NCI-H446 (cell line): Measurements from ENCODE around the gene SELENBP1.
A peak's percentile ranks its signal among the peaks of the same experiment; 100 is the strongest.
"Not testable (repeated sequence)": the region's sequence is repeated elsewhere in the genome, so short reads cannot be mapped to it uniquely, and the experiment has no call there.

Experiments used
- DNase-seq, 2 experiments: peaks; one replicate each; lab custom pipeline; 2025; lab: John Stamatoyannopoulos, UW

Gene SELENBP1

GRCh38 chr1:151377150-151377884 is 4.8 kb upstream of the SELENBP1 start:
- DNase-seq, result no peak

GRCh38 chr1:151373196-151373595 is 691 bp upstream of the SELENBP1 start:
- no peak for DNase-seq

- peak; percentile 52 to 92 for DNase-seq
These were observed 991 bp downstream of the SELENBP1 start for GRCh38 chr1:151371370-151372057.

- DNase-seq, result no peak
These were observed 2.1 kb downstream of the SELENBP1 start for GRCh38 chr1:151370211-151370911.

DNA sequence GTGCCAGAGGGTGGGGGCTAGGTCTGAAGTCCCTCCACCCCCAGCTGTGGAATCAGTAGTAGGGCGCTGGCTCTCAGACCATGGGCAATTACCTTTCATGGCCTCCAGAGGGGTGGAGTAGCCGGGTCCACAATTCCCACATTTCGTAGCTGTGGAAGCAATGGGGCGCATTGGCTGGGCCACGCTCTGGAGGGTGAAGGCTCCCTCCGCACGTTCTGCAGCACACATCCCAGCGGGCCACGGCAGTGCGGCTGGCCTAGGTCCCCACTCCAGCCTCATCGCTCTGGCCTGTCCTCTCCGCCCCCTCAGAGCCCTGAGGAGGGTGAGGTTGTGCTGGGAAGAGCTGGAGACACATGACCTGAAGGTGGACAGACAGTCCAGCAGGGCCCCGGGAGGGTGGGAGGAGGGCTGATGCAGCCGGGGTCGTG is 2.9 kb downstream of the SELENBP1 start:
- DNase-seq, result no peak

GRCh38 chr1:151369302-151369610 is 3.2 kb downstream of the SELENBP1 start:
- DNase-seq, result no peak

DNA sequence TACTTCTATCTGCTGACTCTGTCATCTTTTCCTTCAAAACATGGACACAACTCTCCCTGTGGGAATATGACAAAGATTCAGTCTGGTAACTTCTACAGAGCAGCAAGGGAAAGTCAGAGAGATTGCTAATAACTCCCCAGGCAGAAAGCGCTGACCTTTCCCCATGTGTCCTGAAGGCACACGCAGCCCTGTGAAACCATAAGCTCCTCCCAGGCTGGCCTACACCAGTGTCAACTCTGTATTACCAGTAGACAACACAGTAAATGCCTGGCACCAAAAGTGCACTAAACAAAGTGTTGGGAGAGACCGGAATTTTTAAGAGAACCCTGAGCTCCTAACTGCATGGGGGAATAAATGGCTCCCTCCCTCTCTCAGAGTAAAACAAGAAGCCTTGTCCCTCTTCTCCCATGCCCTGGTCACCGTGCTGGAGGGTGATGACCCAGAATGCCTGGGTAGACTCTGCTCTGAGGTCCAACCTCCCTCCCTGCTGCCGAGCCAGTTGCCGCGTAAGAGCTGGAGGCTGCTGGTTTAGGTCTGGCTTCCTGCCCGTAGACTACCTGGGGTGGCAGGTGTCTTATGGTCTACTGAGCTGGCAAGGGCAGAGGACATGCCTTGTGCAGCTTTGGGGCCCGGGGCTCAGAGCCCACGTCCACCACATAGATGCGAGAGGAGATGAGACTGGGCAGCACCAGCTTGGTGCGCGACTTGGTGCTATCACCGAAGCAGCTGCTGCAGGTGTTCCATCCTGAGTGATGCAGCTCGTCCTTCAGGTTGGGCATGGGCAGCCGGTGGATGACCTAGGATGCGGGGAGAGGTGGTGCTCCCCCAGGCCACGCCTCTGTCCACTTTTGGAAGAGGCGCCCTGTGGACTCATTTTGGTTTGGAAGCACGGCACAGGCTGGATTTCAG is 3.9 kb downstream of the SELENBP1 start:
- DNase-seq, result no peak

- no peak for DNase-seq
These were observed 4.7 kb downstream of the SELENBP1 start for GRCh38 chr1:151367658-151368392.

DNA sequence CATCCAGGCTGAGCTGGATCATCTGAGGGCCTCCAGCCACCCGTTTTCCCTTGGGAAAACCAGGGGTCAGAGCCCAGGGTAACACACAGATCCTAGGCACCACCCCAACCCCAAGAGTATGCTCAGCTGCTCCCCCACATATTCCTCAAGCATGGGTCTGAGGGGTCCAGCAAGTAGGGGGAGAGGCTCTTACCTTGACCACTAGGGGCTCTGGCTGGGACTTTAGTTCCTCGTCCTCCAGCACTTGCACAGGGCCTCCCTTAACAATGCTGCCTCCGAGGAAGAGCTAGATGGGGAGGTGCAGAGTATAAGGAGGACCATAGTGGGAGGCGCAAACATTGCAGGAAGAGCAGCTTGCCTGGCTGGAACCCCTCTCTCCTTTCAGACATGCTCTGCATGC is 7.5 kb downstream of the SELENBP1 start:
- no peak for DNase-seq

DNA sequence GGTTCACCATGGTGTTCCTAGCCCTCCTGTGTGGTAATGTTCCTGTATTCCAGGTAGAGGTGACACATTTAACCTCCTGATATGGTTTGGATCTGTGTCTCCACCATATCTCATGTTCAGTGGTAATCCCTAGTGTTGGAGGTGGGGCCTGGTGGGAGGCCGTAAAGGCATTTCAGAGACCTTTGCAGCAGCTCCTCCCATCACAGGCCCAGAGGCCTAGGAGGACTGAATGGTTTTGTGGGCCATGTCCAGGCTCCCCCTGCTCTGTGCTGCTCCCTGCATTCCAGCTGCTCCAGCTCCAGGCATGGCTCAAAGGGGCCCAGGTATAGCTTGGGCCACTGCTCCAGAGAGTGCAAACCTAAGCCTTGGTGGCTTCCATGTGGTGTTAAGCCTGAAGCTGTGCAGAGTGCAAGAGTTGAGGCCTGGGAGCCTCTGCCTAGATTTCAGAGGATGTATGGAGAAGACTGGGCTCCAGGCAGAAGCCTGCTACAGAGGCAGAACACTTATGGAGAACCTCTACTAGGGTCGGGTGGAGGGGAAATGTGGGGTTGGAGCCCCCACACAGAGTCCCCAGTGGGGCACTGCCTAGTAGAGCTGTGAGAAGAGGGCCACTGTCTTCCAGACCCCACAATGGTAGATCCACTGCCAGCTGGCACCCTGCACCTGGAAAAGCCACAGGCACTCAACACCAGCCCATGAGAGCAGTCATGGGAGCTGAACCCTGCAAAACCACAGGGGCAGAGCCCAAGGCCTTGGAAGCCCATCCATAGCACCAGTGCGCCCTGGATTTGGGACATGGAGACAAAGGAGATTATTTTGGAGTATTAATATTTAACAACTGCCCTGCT is 10.0 kb downstream of the SELENBP1 start:
- no peak for DNase-seq

DNA sequence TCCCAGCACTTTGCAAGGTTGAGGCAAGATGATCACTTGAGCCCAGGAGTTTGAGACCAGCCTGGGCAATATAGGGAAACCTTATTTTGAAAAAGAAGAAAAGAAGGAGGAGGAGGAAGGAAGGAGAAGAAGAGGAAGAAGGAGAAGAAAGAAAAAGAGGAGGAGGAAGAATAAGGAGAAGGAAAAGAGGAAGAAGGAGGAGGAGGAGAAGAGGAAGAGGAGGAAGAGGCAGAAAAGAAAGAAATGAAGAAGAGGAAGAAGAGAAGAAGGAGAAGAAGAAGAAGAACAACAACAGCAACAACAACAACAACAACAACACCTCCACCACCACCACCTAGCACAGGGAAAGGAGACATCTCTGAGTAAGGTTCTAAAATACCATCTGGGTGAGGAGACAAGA is 10.6 kb downstream of the SELENBP1 start:
- DNase-seq, result no peak

GRCh38 chr1:151356696-151357095 is 15.8 kb downstream of the SELENBP1 start:
- DNase-seq, result no peak

DNA sequence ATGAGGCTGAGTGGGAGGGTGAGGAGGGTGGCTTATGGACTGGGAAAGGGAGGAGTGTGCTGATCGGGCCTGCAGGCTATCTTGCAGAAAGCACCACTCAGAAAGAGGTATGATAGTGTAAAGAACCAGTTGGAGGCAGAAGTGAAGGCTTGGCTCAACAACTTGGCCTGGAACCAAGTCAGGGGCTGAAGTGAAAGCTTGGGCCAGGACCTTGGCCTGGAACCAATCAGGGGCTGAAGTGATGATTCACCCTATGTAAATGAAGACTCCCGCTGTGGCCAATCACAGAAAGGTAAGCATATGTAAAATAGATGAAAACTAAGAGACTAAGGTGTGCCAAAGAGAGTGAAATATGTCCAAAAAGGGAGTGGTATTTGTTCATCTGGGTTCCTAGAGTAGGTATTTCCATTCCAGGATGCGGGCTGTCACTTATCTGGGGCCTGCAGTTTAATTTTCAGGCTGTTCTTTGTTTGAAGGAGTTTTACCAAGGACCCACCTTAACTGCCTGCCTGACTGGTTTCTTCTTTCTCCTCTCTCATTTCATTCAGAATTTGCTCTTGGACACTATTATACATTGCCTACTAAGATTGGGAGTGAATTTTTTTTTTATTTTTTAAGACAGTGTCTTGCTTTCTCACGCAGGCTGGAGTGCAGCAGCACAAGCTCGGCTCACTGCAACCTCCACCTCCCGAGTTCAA is 20.3 kb downstream of the SELENBP1 start:
- peak; percentile 45 to 82 for DNase-seq

GRCh38 chr1:151350323-151350722 is 22.2 kb downstream of the SELENBP1 start:
- not testable (repeated sequence) for DNase-seq

DNA sequence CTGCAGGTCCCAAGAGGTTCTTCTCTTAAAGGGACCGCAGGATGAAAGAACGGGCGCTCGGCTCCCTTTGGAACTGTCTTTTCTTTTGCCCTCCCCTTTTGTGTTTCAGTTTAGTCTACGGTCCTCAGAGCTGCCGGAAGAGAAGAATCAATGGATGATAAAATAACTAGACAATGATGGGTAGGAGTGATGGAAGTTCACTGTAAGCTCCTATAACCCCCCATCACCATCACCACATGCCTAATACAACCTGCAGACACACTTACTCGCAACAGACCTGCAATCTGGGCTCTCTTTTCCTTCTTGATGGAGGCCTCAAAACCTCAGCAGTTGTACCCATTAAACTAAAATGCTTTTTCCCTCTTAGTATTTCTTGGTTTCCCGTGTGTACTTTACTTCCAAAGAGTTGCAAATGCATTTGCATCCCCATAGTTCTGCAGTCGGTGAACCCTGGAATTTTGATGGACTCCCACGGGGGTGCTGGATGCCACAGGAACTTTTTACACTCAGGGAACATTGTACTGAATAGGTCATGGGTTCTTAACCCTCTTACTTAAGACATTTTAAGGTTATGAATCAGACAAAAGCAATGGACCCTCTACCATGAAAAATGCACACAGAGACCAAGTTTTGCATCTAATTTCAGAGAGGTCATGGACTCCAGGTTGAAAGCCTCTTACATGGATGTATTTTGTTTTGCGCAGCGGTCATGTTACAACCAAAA is 24.8 kb downstream of the SELENBP1 start:
- DNase-seq, result no peak

GRCh38 chr1:151346769-151347522 is 25.6 kb downstream of the SELENBP1 start, which contains the start of gene RFX5:
TSS of gene RFX5 (minus strand) at chr1:151347252. CDS start at chr1:151346320, 932 bp downstream.
- DNase-seq, result peak; percentile 97

DNA sequence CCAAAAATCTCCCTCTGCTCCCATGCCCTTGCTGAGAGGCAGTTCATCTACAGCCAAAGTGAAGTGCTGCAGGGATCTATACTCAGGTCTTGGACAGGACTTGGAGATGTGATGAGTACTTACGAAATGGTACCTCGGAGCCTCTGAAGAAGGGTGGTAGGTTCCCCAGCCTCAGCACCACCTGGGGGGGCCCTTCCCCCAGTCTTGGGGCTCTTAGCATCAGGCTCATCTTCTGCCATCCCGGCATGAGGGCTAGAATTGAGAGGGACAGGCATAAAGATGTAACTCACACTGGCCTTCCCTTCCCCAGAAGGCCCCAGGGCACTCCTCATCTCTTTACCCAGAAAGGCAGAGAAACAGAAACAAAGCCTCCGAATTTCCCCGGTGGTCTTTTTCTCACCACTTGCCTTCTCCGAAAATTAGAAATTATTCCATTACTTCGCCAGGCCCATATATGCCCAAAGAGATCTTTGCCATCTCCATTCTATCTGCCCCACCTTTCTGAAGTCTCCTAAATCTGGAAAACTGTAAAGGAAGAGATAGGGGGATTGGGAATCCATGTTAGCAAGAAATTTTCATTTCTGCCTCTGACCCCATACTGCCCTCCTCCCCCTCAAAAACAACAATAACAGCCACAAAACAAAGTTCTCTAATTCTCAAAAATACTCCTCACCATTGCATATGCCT is 26.3 kb downstream of the SELENBP1 start:
- DNase-seq, result no peak

DNA sequence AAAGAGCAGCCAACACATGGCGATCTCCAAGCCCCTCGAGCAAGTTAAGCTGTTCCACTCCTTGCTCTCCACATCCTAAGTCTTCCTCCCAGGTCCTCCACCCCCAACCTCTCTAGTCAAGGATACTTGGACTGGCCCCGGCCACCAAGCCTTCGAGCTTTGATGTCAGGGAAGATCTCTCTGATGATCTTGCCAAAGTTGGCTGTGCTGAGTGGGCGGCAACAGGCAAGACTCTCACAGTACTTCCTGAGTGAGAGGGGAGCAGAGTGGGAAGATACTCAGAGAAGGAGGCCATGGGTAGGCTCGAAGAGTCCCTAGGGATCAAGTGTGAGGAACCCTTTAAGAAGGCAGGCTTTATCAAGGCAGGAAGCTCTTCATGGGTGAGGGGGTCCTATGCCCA is 28.2 kb downstream of the SELENBP1 start:
- no peak for DNase-seq
